HG03460 (cell line): ENCODE data around the gene RALB.
"Not testable (repeated sequence)": the region's sequence is repeated elsewhere in the genome, so short reads cannot be mapped to it uniquely, and the experiment has no call there.

Source experiments
- ATAC-seq: cut with Tn5 transposase; IDR thresholded peaks from one replicate; pipeline ENCODE4 v1.9.1; 2021; ENCODE audit not compliant: unreplicated experiment

The RALB gene

GRCh38 chr2:120313695-120314615 lies 61.3 kb downstream of the RALB start:
- no peak for ATAC-seq

GRCh38 chr2:120314690-120315366 lies 62.2 kb downstream of the RALB start:
- no peak for ATAC-seq

- ATAC-seq: no peak
These were observed 62.8 kb downstream of the RALB start for GRCh38 chr2:120315367-120316033.

GRCh38 chr2:120316071-120316470 lies 63.4 kb downstream of the RALB start:
- no peak for ATAC-seq

- ATAC-seq: no peak
These were observed 64.0 kb downstream of the RALB start for GRCh38 chr2:120316528-120317179.

- ATAC-seq: no peak
These were observed 64.5 kb downstream of the RALB start for GRCh38 chr2:120317180-120317533.

GRCh38 chr2:120317916-120318315 lies 65.3 kb downstream of the RALB start:
- no peak for ATAC-seq

- ATAC-seq: no peak
These were observed 66.0 kb downstream of the RALB start for GRCh38 chr2:120318626-120319025.

GRCh38 chr2:120319123-120319522 lies 66.5 kb downstream of the RALB start:
- no peak for ATAC-seq

- no peak for ATAC-seq
These were observed 67.2 kb downstream of the RALB start for GRCh38 chr2:120319686-120320317.

- ATAC-seq: no peak
These were observed 67.7 kb downstream of the RALB start for GRCh38 chr2:120320318-120320851.

GRCh38 chr2:120320887-120321556 lies 68.4 kb downstream of the RALB start:
- not testable (repeated sequence) for ATAC-seq

- ATAC-seq: no peak
These were observed 69.2 kb downstream of the RALB start for GRCh38 chr2:120321721-120322284.

GRCh38 chr2:120322329-120322728 lies 69.7 kb downstream of the RALB start:
- ATAC-seq: no peak

GRCh38 chr2:120323214-120323613 lies 70.6 kb downstream of the RALB start:
- no peak for ATAC-seq

GRCh38 chr2:120323807-120324399 lies 71.3 kb downstream of the RALB start:
- no peak for ATAC-seq

GRCh38 chr2:120324933-120325332 lies 72.3 kb downstream of the RALB start:
- ATAC-seq: no peak

- no peak for ATAC-seq
These were observed 73.4 kb downstream of the RALB start for GRCh38 chr2:120326066-120326465.
